ENCODE results near the gene ZNF774.
"Not testable (repeated sequence)": the region's sequence is repeated elsewhere in the genome, so short reads cannot be mapped to it uniquely, and the experiment has no call there.

The ZNF774 gene

GRCh38 chr15:90347431-90348065 lies 4.5 kb upstream of the ZNF774 start:
- H3K23ac ChIP-seq (ENCODE audit: low read length); H3K9ac ChIP-seq (ENCODE audit: low read length); DNase-seq; H3K27ac ChIP-seq (ENCODE audit: low read depth, low read length); H2BK5ac ChIP-seq (ENCODE audit: low read length); H3K79me2 ChIP-seq (ENCODE audit: control insufficient read depth, insufficient read depth, low read length); H3K27me3 ChIP-seq (ENCODE audit: insufficient read depth, low read length, poor library complexity); H3K18ac ChIP-seq (ENCODE audit: low read length); H4K8ac ChIP-seq (ENCODE audit: low read depth, low read length); H3K56ac ChIP-seq (ENCODE audit: low read length); H2BK15ac ChIP-seq (replicated peaks; ENCODE audit: low read depth); H3K4me2 ChIP-seq (ENCODE audit: low read length); H3K79me1 ChIP-seq (ENCODE audit: low read length); H2BK120ac ChIP-seq (ENCODE audit: low read depth, low read length); H3K36me3 ChIP-seq (ENCODE audit: control insufficient read depth, insufficient read depth, low read length); H2AK5ac ChIP-seq (ENCODE audit: low read length); H3K4me3 ChIP-seq (ENCODE audit: low read length); H4K5ac ChIP-seq (ENCODE audit: low read length); H3K4me1 ChIP-seq (ENCODE audit: control insufficient read depth, low read depth, low read length); H3K4ac ChIP-seq (ENCODE audit: low read depth, low read length): not testable (repeated sequence)
- WGBS (ENCODE audit: extremely low coverage, insufficient coverage, low lambda C conversion rate), result no CpG with 5 or more reads among the region's 1 CpG

GRCh38 chr15:90348456-90348855 lies 3.6 kb upstream of the ZNF774 start:
- Histone ChIP-seq H3K4me3 (ENCODE audit: low read length) (no peak overlapping the region), H3K27ac (ENCODE audit: low read depth, low read length) (no peak overlapping the region), H3K79me2 (ENCODE audit: control insufficient read depth, insufficient read depth, low read length) (no peaks in the 10 kb centered on the region), H3K4me2 (ENCODE audit: low read length) (no peak overlapping the region), H3K9ac (ENCODE audit: low read length) (no peak overlapping the region), H3K23ac (ENCODE audit: low read length) (no peak overlapping the region), H3K27me3 (ENCODE audit: insufficient read depth, low read length, poor library complexity) (no peaks in the 10 kb centered on the region), H3K56ac (ENCODE audit: low read length) (no peak overlapping the region), H2AK5ac (ENCODE audit: low read length) (no peak overlapping the region), H4K8ac (ENCODE audit: low read depth, low read length) (no peak overlapping the region), H3K79me1 (ENCODE audit: low read length) (no peaks in the 10 kb centered on the region), H3K4ac (ENCODE audit: low read depth, low read length) (no peak overlapping the region), H4K5ac (ENCODE audit: low read length) (no peak overlapping the region), H3K36me3 (ENCODE audit: control insufficient read depth, insufficient read depth, low read length) (no peaks in the 10 kb centered on the region), H2BK5ac (ENCODE audit: low read length) (no peak overlapping the region), H3K4me1 (ENCODE audit: control insufficient read depth, low read depth, low read length) (no peaks in the 10 kb centered on the region), H2BK120ac (ENCODE audit: low read depth, low read length) (no peak overlapping the region), H2BK15ac (replicated peaks; ENCODE audit: low read depth) (no peak overlapping the region), H3K18ac (ENCODE audit: low read length) (no peak overlapping the region)
- DNase-seq, result no peak
- no CpG with 5 or more reads among the region's 6 CpGs for WGBS (ENCODE audit: extremely low coverage, insufficient coverage, low lambda C conversion rate)

GRCh38 chr15:90349072-90349471 lies 3.0 kb upstream of the ZNF774 start:
- H3K36me3 ChIP-seq (ENCODE audit: control insufficient read depth, insufficient read depth, low read length), result no peaks in the 10 kb centered on the region
- no peak overlapping the region for H4K5ac ChIP-seq (ENCODE audit: low read length)
- H3K4ac ChIP-seq (ENCODE audit: low read depth, low read length), result no peak overlapping the region
- no peak overlapping the region for H2BK15ac ChIP-seq (replicated peaks; ENCODE audit: low read depth)
- H3K4me2 ChIP-seq (ENCODE audit: low read length), result no peak overlapping the region
- H3K18ac ChIP-seq (ENCODE audit: low read length), result no peak overlapping the region
- no peak overlapping the region for H3K23ac ChIP-seq (ENCODE audit: low read length)
- no peaks in the 10 kb centered on the region for H3K79me1 ChIP-seq (ENCODE audit: low read length)
- no CpG with 5 or more reads among the region's 21 CpGs for WGBS (ENCODE audit: extremely low coverage, insufficient coverage, low lambda C conversion rate)
- no peak overlapping the region for H4K8ac ChIP-seq (ENCODE audit: low read depth, low read length)
- no peak overlapping the region for H3K56ac ChIP-seq (ENCODE audit: low read length)
- no peaks in the 10 kb centered on the region for H3K27me3 ChIP-seq (ENCODE audit: insufficient read depth, low read length, poor library complexity)
- no peak overlapping the region for H2AK5ac ChIP-seq (ENCODE audit: low read length)
- no peaks in the 10 kb centered on the region for H3K79me2 ChIP-seq (ENCODE audit: control insufficient read depth, insufficient read depth, low read length)
- H3K4me3 ChIP-seq (ENCODE audit: low read length), result no peak overlapping the region
- no peak overlapping the region for H2BK5ac ChIP-seq (ENCODE audit: low read length)
- no peak overlapping the region for H3K27ac ChIP-seq (ENCODE audit: low read depth, low read length)
- DNase-seq, result no peak
- no peaks in the 10 kb centered on the region for H3K4me1 ChIP-seq (ENCODE audit: control insufficient read depth, low read depth, low read length)
- H3K9ac ChIP-seq (ENCODE audit: low read length), result no peak overlapping the region
- H2BK120ac ChIP-seq (ENCODE audit: low read depth, low read length), result no peak overlapping the region

DNA sequence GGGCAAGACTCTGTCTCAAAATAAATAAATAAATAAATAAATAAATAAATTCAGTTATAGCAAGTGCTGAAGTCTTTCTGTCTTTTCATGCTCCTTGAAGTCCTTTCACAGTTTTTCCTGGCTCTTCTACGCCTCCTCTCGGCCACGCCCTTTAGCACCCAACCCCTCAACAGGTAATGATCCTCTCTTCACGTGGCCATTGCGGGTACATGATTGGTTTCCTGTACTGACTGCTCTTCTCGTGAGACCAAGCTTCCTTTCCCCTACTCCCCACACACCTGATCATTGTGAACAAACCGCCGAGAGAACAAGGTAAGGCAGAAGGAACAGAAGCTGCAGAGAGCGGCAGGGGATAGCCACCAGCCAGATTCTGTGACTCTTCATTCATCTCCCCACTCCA lies 2.3 kb upstream of the ZNF774 start:
- Histone ChIP-seq H3K4me1 (ENCODE audit: control insufficient read depth, low read depth, low read length) (no peaks in the 10 kb centered on the region), H3K27me3 (ENCODE audit: insufficient read depth, low read length, poor library complexity) (no peaks in the 10 kb centered on the region), H3K56ac (ENCODE audit: low read length) (no peak overlapping the region), H3K4ac (ENCODE audit: low read depth, low read length) (no peak overlapping the region), H2AK5ac (ENCODE audit: low read length) (no peak overlapping the region), H3K36me3 (ENCODE audit: control insufficient read depth, insufficient read depth, low read length) (no peaks in the 10 kb centered on the region), H3K79me2 (ENCODE audit: control insufficient read depth, insufficient read depth, low read length) (no peaks in the 10 kb centered on the region), H4K8ac (ENCODE audit: low read depth, low read length) (no peak overlapping the region), H3K9ac (ENCODE audit: low read length) (no peak overlapping the region), H2BK120ac (ENCODE audit: low read depth, low read length) (no peak overlapping the region), H4K5ac (ENCODE audit: low read length) (no peak overlapping the region), H3K27ac (ENCODE audit: low read depth, low read length) (no peak overlapping the region), H3K23ac (ENCODE audit: low read length) (no peak overlapping the region), H3K79me1 (ENCODE audit: low read length) (no peaks in the 10 kb centered on the region), H2BK5ac (ENCODE audit: low read length) (no peak overlapping the region), H3K4me2 (ENCODE audit: low read length) (no peak overlapping the region), H3K4me3 (ENCODE audit: low read length) (no peak overlapping the region), H2BK15ac (replicated peaks; ENCODE audit: low read depth) (no peak overlapping the region), H3K18ac (ENCODE audit: low read length) (no peak overlapping the region)
- WGBS (ENCODE audit: extremely low coverage, insufficient coverage, low lambda C conversion rate), result no CpG with 5 or more reads among the region's 9 CpGs
- no peak for DNase-seq

GRCh38 chr15:90351479-90352106 lies 491 bp upstream of the ZNF774 start:
- peak overlapping the region; percentile 30 for H3K23ac ChIP-seq (ENCODE audit: low read length)
- DNase-seq, result no peak
- H3K56ac ChIP-seq (ENCODE audit: low read length), result peak overlapping the region; percentile 80
- no peaks in the 10 kb centered on the region for H3K27me3 ChIP-seq (ENCODE audit: insufficient read depth, low read length, poor library complexity)
- H3K27ac ChIP-seq (ENCODE audit: low read depth, low read length), result no peak overlapping the region
- H4K5ac ChIP-seq (ENCODE audit: low read length), result no peak overlapping the region
- no peak overlapping the region for H2BK5ac ChIP-seq (ENCODE audit: low read length)
- H3K79me1 ChIP-seq (ENCODE audit: low read length), result no peaks in the 10 kb centered on the region
- H3K9ac ChIP-seq (ENCODE audit: low read length), result peak overlapping the region; percentile 67
- no peak overlapping the region for H2BK15ac ChIP-seq (replicated peaks; ENCODE audit: low read depth)
- no peak overlapping the region for H2BK120ac ChIP-seq (ENCODE audit: low read depth, low read length)
- H3K79me2 ChIP-seq (ENCODE audit: control insufficient read depth, insufficient read depth, low read length), result no peaks in the 10 kb centered on the region
- H4K8ac ChIP-seq (ENCODE audit: low read depth, low read length), result peak overlapping the region; percentile 43
- no CpG with 5 or more reads among the region's 25 CpGs for WGBS (ENCODE audit: extremely low coverage, insufficient coverage, low lambda C conversion rate)
- H3K4ac ChIP-seq (ENCODE audit: low read depth, low read length), result no peak overlapping the region
- no peaks in the 10 kb centered on the region for H3K36me3 ChIP-seq (ENCODE audit: control insufficient read depth, insufficient read depth, low read length)
- H3K4me1 ChIP-seq (ENCODE audit: control insufficient read depth, low read depth, low read length), result no peaks in the 10 kb centered on the region
- H3K4me2 ChIP-seq (ENCODE audit: low read length), result peak overlapping the region; percentile 95
- H3K4me3 ChIP-seq (ENCODE audit: low read length), result peak overlapping the region; percentile 73
- H3K18ac ChIP-seq (ENCODE audit: low read length), result no peak overlapping the region
- no peak overlapping the region for H2AK5ac ChIP-seq (ENCODE audit: low read length)

DNA sequence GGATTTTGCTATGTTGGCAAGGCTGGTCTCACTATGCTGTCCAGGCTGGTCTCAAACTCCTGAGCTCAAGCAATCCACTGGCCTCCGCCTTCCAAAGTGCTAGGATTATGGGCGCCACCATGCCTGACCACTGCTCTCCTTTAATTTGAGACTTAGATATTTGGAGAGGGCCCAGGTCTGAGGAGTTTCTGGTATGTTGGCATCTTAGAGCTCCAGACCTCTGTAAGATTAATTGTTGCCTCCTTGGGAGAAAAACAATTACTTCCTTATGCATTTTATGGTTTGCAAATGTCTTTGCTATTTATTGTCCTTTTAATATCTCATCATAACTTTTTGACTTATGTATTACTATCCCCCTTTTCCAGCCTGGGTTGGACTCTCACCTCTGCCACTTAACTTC lies 2.9 kb downstream of the ZNF774 start:
- Histone ChIP-seq H2BK120ac (ENCODE audit: low read depth, low read length) (no peak overlapping the region), H3K4ac (ENCODE audit: low read depth, low read length) (no peak overlapping the region), H2BK15ac (replicated peaks; ENCODE audit: low read depth) (no peak overlapping the region), H3K27me3 (ENCODE audit: insufficient read depth, low read length, poor library complexity) (no peaks in the 10 kb centered on the region), H4K8ac (ENCODE audit: low read depth, low read length) (no peak overlapping the region), H3K36me3 (ENCODE audit: control insufficient read depth, insufficient read depth, low read length) (no peaks in the 10 kb centered on the region), H3K79me1 (ENCODE audit: low read length) (no peaks in the 10 kb centered on the region), H3K4me3 (ENCODE audit: low read length) (no peak overlapping the region), H2AK5ac (ENCODE audit: low read length) (no peak overlapping the region), H3K23ac (ENCODE audit: low read length) (no peak overlapping the region), H3K18ac (ENCODE audit: low read length) (no peak overlapping the region), H2BK5ac (ENCODE audit: low read length) (no peak overlapping the region), H3K4me1 (ENCODE audit: control insufficient read depth, low read depth, low read length) (no peaks in the 10 kb centered on the region), H4K5ac (ENCODE audit: low read length) (no peak overlapping the region), H3K56ac (ENCODE audit: low read length) (no peak overlapping the region), H3K4me2 (ENCODE audit: low read length) (no peak overlapping the region), H3K79me2 (ENCODE audit: control insufficient read depth, insufficient read depth, low read length) (no peaks in the 10 kb centered on the region), H3K27ac (ENCODE audit: low read depth, low read length) (no peak overlapping the region), H3K9ac (ENCODE audit: low read length) (no peak overlapping the region)
- DNase-seq, result no peak
- no CpG with 5 or more reads among the region's 2 CpGs for WGBS (ENCODE audit: extremely low coverage, insufficient coverage, low lambda C conversion rate)

All from mesendoderm (in vitro differentiated cells).